Upper lobe of left lung (tissue), 6 donors: ENCODE measurements around the gene BCDIN3D. TPM values are rescaled to one million over a fixed set of nuclear protein-coding genes. Genes with fewer than 3 reads are reported as not detected.

Experiments
- ATAC-seq, 2 donors: fragments of 200-7000 bp; cut with Tn5 transposase; one replicate each; pipeline ENCODE4 v1.9.1; 2022; ENCODE audit warnings: mild to moderate bottlenecking in 2 of 2, moderate library complexity in 2 of 2; ENCODE audit not compliant: low FRiP score in 2 of 2
- DNase-seq, 2 donors: peaks; one replicate each; pipeline ENCODE4 v3.0.0-alpha.2; 2019 to 2020
- H3K27ac ChIP-seq, 4 donors: fragments of 200-600 bp; sonication (generic); one replicate each; pipeline ENCODE4 v1.5.1; 2016 to 2019
- H3K27me3 ChIP-seq, 4 donors: fragments of 200-600 bp; sonication (generic); one replicate each; pipeline ENCODE4 v1.5.1; 2017 to 2019
- H3K36me3 ChIP-seq, 4 donors: fragments of 200-600 bp; sonication (generic); one replicate each; pipeline ENCODE4 v1.5.1; 2016 to 2019
- H3K4me1 ChIP-seq, 4 donors: fragments of 200-600 bp; sonication (generic); one replicate each; pipeline ENCODE4 v1.5.1; 2018 to 2019
- H3K4me3 ChIP-seq, 4 donors: fragments of 200-600 bp; sonication (generic); one replicate each; pipeline ENCODE4 v1.5.1; 2017 to 2019; ENCODE audit warnings: mild to moderate bottlenecking in 2 of 4, moderate library complexity in 1 of 4
- H3K9me3 ChIP-seq, 4 donors: fragments of 200-600 bp; sonication (generic); one replicate each; pipeline ENCODE4 v1.5.1; 2018 to 2019
- EP300 ChIP-seq, 4 donors: sonication (generic); formaldehyde crosslinking; IDR thresholded peaks; one replicate each; pipeline ENCODE4 v1.5.1; 2017; ENCODE audit warnings: antibody characterized with exemption in 4 of 4, control low read depth in 2 of 4
- POLR2A ChIP-seq, 4 donors: fragments of 450-650 bp; IDR thresholded peaks; one replicate each; pipeline ENCODE4 v1.5.1; 2016 to 2017; ENCODE audit warnings: antibody characterized with exemption in 4 of 4, mild to moderate bottlenecking in 2 of 4
- POLR2AphosphoS5 ChIP-seq, 2 donors: sonication (generic); formaldehyde crosslinking; IDR thresholded peaks; one replicate each; pipeline ENCODE4 v1.5.1; 2017; ENCODE audit warnings: antibody characterized with exemption in 2 of 2
- WGBS, 2 donors: methylation state at CpG; one replicate each; pipeline ENCODE4 v1.1.5; 2017 to 2018; 5-methylcytosine and 5-hydroxymethylcytosine counted together
- total RNA-seq, 6 donors: library from RNA; depleted of rRNA in 4 of 6; stranded (reverse); fragments of >200 nt in 4 of 6; gene quantifications; one replicate each; pipeline versions ENCODE4 v1.1.0 to v1.2.1, GENCODE V29; 2016 to 2021
- TF ChIP-seq, protein P1 (sequence below), 6 experiments: fragments of 450-650 bp in 4 of 6; fragments of 200-600 bp in 2 of 6; sonication (generic) in 2 of 6; IDR thresholded peaks; one replicate each; pipeline ENCODE4 v1.5.1; 2016 to 2019; ENCODE audit warnings: antibody characterized with exemption in 6 of 6
- donor health status: DM: no; HTN: no; CAD: no; lungs with moderate emphysema.
- donor health status: DM: no; HTN: yes; CAD: no; lungs with severe emphysema.

The BCDIN3D gene
- total RNA-seq, 6 donors from 2014 or later: 0.44 to 4.9 (median 4.2) TPM

DNA sequence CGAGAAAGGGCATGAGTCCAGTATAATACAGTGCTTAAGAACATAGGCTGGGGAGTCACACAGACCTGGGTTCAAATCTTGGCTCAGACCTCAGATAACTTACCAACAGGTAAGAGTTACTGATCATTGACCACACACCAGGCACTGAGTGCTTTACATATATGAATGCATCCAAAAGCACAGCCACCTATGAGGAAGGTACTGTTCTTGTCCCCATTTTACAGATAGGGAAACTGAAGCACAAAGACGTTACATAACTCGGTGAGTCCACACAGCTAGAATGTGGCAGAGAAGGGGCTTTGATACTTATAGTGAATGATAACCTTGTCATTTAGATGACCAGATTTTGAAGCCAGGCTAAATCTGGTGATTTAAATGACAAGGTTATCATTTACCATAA is 33.2 kb upstream of the BCDIN3D start:
- no peaks in the 10 kb centered on the region for H3K9me3 ChIP-seq
- DNase-seq (no peak), ATAC-seq (no peak)
- no peak overlapping the region for H3K4me3 ChIP-seq
- TF ChIP-seq POLR2A (IDR thresholded peaks at IDR 0.05): no peak
- TF ChIP-seq POLR2AphosphoS5 (IDR thresholded peaks at IDR 0.05): no peak
- TF ChIP-seq, protein P1, sequence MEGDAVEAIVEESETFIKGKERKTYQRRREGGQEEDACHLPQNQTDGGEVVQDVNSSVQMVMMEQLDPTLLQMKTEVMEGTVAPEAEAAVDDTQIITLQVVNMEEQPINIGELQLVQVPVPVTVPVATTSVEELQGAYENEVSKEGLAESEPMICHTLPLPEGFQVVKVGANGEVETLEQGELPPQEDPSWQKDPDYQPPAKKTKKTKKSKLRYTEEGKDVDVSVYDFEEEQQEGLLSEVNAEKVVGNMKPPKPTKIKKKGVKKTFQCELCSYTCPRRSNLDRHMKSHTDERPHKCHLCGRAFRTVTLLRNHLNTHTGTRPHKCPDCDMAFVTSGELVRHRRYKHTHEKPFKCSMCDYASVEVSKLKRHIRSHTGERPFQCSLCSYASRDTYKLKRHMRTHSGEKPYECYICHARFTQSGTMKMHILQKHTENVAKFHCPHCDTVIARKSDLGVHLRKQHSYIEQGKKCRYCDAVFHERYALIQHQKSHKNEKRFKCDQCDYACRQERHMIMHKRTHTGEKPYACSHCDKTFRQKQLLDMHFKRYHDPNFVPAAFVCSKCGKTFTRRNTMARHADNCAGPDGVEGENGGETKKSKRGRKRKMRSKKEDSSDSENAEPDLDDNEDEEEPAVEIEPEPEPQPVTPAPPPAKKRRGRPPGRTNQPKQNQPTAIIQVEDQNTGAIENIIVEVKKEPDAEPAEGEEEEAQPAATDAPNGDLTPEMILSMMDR (IDR thresholded peaks at IDR 0.05): no peak
- TF ChIP-seq EP300 (IDR thresholded peaks at IDR 0.05): no peak
- H3K27me3 ChIP-seq: no peaks in the 10 kb centered on the region
- H3K27ac ChIP-seq: no peak overlapping the region
- WGBS, 2 donors: 80 to 98% methylated on average over 3 of the region's 3 CpGs
- H3K36me3 ChIP-seq: no peaks in the 10 kb centered on the region
- no peaks in the 10 kb centered on the region for H3K4me1 ChIP-seq

- TF ChIP-seq POLR2AphosphoS5 (IDR thresholded peaks at IDR 0.05): no peak
- no peak for TF ChIP-seq POLR2A (IDR thresholded peaks at IDR 0.05)
- TF ChIP-seq, protein P1 (IDR thresholded peaks at IDR 0.05): no peak
- no peak for DNase-seq
- no peaks in the 10 kb centered on the region for H3K36me3 ChIP-seq
Measured at GRCh38 chr12:49875115-49875720, 32.3 kb upstream of the BCDIN3D start.

GRCh38 chr12:49874142-49874897 is 31.4 kb upstream of the BCDIN3D start:
- peaks cover 3 to 6% (median 4%) of the 10 kb centered on the region in 4 donors for H3K4me1 ChIP-seq
- WGBS, 2 donors: 72 to 76% methylated on average over 11 to 12 of the region's 12 CpGs
- TF ChIP-seq POLR2A (IDR thresholded peaks at IDR 0.05) (no peak), EP300 (IDR thresholded peaks at IDR 0.05) (no peak), POLR2AphosphoS5 (IDR thresholded peaks at IDR 0.05) (no peak)
- TF ChIP-seq, protein P1 (IDR thresholded peaks at IDR 0.05): no peak
- ATAC-seq: no peak
- no peaks in the 10 kb centered on the region for H3K36me3 ChIP-seq
- no peak overlapping the region for H3K27ac ChIP-seq
- DNase-seq: no peak
- H3K4me3 ChIP-seq: no peak overlapping the region
- no peaks in the 10 kb centered on the region for H3K9me3 ChIP-seq
- H3K27me3 ChIP-seq: no peaks in the 10 kb centered on the region

More at GRCh38 chr12:49875115-49875720, 32.3 kb upstream of the BCDIN3D start:
- Histone ChIP-seq H3K9me3 (no peaks in the 10 kb centered on the region), H3K27ac (no peak overlapping the region), H3K4me3 (no peak overlapping the region), H3K4me1 (no peaks in the 10 kb centered on the region), H3K27me3 (no peaks in the 10 kb centered on the region)
- 93 to 96% methylated on average over 9 of the region's 9 CpGs for WGBS, 2 donors
- no peak for ATAC-seq

DNA sequence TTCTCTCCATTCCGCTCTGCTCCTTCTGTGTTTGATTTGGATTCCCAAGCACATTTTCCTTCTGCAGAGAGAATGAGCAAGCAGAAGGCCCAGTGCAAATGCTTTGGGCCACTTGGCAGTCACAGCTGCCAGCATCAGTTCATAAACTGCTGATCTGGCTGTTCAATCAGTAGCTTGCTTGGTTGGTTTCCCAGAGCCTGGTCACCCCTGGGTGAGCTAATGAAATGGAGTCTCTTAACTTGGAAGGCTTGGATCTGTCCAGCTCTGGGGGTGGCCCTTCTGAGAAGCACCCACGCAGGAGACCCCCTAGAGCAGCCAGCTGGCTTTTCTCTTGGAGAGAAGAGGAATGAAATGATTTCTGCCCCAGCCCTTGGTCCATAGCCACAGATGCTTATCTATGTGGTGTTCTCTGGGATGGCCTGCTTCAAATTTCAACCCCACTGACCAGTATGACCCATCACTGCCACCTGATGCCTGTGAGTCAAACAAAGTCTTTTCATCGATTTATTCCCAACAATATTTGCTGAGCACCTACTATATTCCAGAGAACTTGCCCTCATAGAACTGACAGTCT is 30.5 kb upstream of the BCDIN3D start:
- DNase-seq (no peak), ATAC-seq (no peak)
- WGBS, 2 donors: 60 to 83% methylated on average over 3 of the region's 3 CpGs
- no peak overlapping the region for H3K4me3 ChIP-seq
- peaks cover 8 to 13% (median 12%) of the 10 kb centered on the region in 4 donors for H3K4me1 ChIP-seq
- H3K27me3 ChIP-seq: no peaks in the 10 kb centered on the region
- no peaks in the 10 kb centered on the region for H3K9me3 ChIP-seq
- no peak for TF ChIP-seq EP300 (IDR thresholded peaks at IDR 0.05)
- no peak for TF ChIP-seq POLR2A (IDR thresholded peaks at IDR 0.05)
- TF ChIP-seq, protein P1 (IDR thresholded peaks at IDR 0.05): no peak
- no peak for TF ChIP-seq POLR2AphosphoS5 (IDR thresholded peaks at IDR 0.05)
- H3K36me3 ChIP-seq: no peaks in the 10 kb centered on the region
- no peak overlapping the region for H3K27ac ChIP-seq
